Ramos (cell line): Measurements from ENCODE around the gene NAPB.

Experiments
- in situ Hi-C: fragments of 300-500 bp; cut with MboI; formaldehyde crosslinking; loops from one replicate; pipeline ENCODE4 v1.14.3; 2022; ENCODE audit warnings: low sequenced_read_pairs; ENCODE audit not compliant: unreplicated experiment

NAPB gene

GRCh38 chr20:23441850-23442313 lies 20.6 kb upstream of the NAPB start:
- in situ Hi-C loops = no loop called here

- in situ Hi-C loops = no loop called here
These were observed 18.7 kb upstream of the NAPB start for GRCh38 chr20:23440004-23440403.

- in situ Hi-C loops = no loop called here
These were observed 17.4 kb upstream of the NAPB start for GRCh38 chr20:23438661-23439060.

GRCh38 chr20:23437126-23437899 lies 16.0 kb upstream of the NAPB start:
- in situ Hi-C loops = no loop called here

- in situ Hi-C loops = no loop called here
These were observed 15.4 kb upstream of the NAPB start for GRCh38 chr20:23436681-23437080.

- in situ Hi-C loops = no loop called here
These were observed 14.6 kb upstream of the NAPB start for GRCh38 chr20:23435626-23436539.

GRCh38 chr20:23434521-23435313 lies 13.4 kb upstream of the NAPB start:
- in situ Hi-C loops = no loop called here

GRCh38 chr20:23433628-23434027 lies 12.3 kb upstream of the NAPB start:
- in situ Hi-C loops = no loop called here

GRCh38 chr20:23425129-23425528 lies 3.8 kb upstream of the NAPB start:
- in situ Hi-C loops = no loop called here

- in situ Hi-C loops = no loop called here
These were observed 1.0 kb downstream of the NAPB start for GRCh38 chr20:23419995-23420901.

GRCh38 chr20:23419657-23419994 lies 1.7 kb downstream of the NAPB start:
- in situ Hi-C loops = no loop called here

- in situ Hi-C loops = no loop called here
These were observed 3.4 kb downstream of the NAPB start for GRCh38 chr20:23417861-23418260.

GRCh38 chr20:23415959-23416583 lies 5.2 kb downstream of the NAPB start:
- in situ Hi-C loops = no loop called here

GRCh38 chr20:23415555-23415954 lies 5.7 kb downstream of the NAPB start:
- in situ Hi-C loops = no loop called here

GRCh38 chr20:23414526-23415188 lies 6.6 kb downstream of the NAPB start:
- in situ Hi-C loops = no loop called here

GRCh38 chr20:23413862-23414422 lies 7.3 kb downstream of the NAPB start:
- in situ Hi-C loops = no loop called here

GRCh38 chr20:23412026-23412425 lies 9.3 kb downstream of the NAPB start:
- in situ Hi-C loops = no loop called here
